ENCODE data around the gene ZNF844. TPM values are rescaled to one million over a fixed set of nuclear protein-coding genes. Genes with fewer than 3 reads are reported as not detected.
"Not testable (repeated sequence)": the region's sequence is repeated elsewhere in the genome, so short reads cannot be mapped to it uniquely, and the experiment has no call there.

The ZNF844 gene
- 14.9 TPM for total RNA-seq
- long read RNA-seq, full-length matches to known transcripts = 3 of 4 reads
- long read RNA-seq, partial matches to known transcripts = 0 of 4 reads
- long read RNA-seq, other reads (novel, unspliced or antisense) = 1 of 4 reads

DNA sequence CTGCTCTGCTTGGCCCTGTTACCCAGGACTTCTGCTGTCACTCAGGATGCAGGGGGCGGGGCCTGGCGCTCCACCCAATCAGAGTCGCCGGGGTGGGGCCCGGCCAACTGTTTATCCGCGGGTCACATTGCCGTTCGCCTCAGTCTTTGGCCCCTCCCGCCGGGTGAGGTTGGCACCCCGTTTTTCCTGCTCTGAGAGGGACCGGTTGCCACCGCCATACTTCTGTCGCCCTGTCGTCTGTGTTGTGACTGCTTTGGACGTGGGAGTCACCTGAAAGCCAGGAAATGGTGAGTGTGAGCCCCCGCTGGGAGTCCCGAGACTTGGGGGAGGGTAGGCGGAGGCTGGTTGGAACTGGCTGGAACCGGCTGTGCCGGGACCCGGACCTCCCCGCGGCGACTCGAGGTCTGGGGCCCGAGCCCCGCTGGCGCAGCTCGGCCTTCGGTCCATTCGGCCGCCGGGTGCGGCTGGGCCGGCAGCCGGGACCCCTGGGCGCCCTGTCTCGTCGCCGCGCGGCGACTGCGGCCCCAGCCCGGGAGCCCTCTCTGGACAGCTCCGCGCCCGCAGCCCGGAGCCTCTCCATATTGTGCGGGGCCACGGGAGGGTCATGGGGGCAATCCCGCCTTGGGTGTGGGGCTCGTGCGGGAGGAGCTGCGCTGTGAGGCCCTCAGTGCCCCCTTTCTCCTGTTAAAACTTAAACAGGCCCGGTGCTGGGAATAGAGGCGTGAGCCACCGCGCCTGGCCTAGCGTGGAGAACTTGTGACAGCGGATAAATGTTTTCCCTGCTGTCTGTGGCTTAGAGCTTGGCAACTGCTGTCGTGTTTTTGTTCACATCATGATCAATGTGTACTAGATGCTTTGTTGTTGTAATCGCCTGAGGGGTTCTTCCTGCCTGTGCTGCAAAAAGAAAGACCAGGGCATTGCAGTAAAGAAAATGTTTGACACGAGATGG lies at the start of gene ZNF844:
TSS of gene ZNF844 (plus strand) at position 142 of the 949 bp plus-strand sequence. CDS start at position 285, 143 bp downstream.
- ATAC-seq = peak; percentile 99
- peak; percentile 99 for DNase-seq
- intact Hi-C loops (cut with micrococcal nuclease) = no loop called here

DNA sequence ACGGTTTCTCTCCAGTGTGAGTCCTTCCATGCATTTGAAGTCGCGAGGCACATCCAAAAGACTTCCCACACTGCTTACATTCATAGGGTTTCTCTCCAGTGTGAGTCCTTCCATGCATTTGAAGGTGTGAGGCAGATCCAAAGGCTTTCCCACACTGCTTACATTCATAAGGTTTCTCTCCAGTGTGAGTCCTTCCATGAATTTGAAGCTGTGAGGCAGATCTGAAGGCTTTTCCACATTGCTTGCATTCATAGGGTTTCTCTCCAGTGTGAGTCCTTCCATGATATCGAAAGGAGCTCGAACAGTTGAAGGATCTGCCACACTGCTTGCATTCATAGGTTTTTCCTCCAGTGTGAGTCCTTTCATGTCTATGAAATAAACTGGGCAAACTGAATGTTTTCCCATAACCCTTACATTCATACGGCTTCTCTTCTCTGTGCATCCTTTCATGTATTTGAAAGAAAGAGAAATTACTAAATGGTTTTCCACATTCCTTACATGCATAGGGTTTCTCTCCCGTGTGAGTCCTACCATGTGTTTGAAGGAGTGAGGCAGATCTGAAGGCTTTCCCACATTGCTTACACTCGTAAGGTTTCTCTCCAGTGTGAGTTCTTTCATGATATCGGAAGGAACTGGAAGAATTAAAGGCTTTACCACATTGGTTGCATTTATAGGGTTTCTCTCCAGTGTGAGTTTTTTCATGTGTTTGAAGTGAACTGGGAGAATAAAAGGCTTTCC lies 49.3 kb upstream of the ZNF844 start:
- no peak for ATAC-seq
- intact Hi-C loops (cut with micrococcal nuclease) = no loop called here

DNA sequence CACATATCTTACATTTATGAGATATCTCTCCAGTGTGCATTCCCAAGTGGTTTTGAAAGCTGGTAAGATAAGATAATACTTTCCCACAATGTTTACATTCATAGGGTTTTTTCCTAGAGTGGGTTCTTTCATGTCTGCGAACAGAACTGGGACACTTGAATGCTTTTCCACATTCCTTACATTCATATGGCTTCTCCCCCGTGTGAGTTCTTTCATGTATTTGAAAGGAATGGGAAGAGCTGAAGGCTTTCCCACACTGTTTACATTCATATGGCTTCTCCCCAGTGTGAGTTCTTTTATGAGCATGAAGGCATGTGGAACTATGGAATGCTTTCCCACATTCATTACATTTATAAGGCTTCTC lies 48.8 kb upstream of the ZNF844 start:
- no peak for ATAC-seq
- intact Hi-C loops (cut with micrococcal nuclease) = no loop called here
- no peak for DNase-seq

More for the DNA sequence above, 49.3 kb upstream of the ZNF844 start:
- no peak for DNase-seq

DNA sequence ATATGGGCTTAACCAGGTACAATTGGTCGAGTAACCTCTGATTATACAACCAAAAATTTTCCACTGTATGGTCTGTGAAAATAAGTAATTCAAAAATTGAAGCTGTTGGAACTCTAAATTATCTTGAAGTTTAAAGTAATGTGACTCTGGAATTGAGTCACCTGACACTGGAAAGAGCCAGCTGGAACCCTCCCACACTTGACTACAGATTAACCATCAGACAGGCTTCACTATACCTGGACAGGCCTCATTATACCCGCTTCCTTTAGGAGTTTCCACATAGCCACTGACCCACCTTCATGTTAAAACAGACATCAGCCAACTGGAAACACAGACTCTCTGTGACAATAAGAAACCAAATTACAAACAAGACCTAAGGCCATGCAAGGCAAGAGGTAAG lies 30.3 kb upstream of the ZNF844 start:
- ATAC-seq (no peak), DNase-seq (no peak)
- intact Hi-C loops (cut with micrococcal nuclease) = no loop called here

GRCh38 chr19:12034620-12035019 lies 29.9 kb upstream of the ZNF844 start:
- ATAC-seq (no peak), DNase-seq (no peak)
- intact Hi-C loops (cut with micrococcal nuclease) = no loop called here

DNA sequence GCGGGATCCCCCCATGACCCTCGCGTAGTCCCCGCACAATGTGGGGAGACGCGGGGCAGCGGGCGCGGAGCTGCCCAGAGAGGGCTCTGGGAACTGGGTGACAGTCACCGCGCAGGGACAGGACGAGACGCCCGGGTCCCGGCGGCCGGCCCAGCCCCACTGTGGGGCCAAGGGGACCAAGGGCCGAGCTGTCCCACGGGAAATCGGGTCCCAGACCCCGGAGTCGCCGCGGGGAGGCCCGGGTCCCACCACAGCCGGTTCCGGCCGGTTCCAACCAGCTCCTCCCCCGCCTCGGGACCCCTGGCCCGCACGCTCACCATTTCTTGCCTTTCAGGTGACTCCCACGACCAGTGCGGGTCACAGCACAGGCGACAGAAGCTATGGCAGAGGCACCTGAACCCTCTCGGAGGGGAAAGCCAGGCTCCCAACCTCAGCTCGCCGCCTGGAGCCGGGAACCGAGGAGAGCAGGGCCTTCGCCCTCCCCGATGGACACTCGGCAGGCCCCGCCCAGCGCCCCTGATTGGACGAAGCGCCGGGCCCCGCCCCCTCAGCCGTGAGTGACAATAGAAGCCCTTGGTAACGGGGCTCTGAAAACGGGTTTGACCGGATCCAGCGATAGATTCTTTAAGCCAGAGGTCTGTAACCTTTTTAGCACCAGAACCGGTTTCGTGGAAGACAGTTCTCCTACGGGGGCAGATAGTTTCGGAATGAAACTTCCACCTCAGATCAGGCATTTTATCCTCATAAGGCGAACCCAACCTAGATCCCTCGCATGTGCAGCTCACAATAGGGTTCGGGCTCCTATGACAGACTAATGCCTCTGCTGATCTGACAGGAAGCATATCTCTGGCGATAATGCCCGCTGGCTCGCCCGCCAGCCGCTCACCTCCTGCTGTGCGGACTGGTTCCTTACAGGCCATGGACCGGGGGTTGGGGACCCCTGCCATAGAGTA lies 29.0 kb upstream of the ZNF844 start, which contains the start of gene ZNF433:
TSS of gene ZNF433 (minus strand) at position 460 of the 953 bp plus-strand sequence. CDS start at position 320, 140 bp downstream.
- intact Hi-C loops (cut with micrococcal nuclease) = no loop called here
- peak; percentile 100 for ATAC-seq

GRCh38 chr19:12042893-12043292 lies 21.6 kb upstream of the ZNF844 start:
- ATAC-seq (no peak), DNase-seq (no peak)
- intact Hi-C loops (cut with micrococcal nuclease) = no loop called here

More for the DNA sequence above, 29.0 kb upstream of the ZNF844 start, which contains the start of gene ZNF433:
- peak; percentile 98 for DNase-seq

GRCh38 chr19:12043752-12044422 lies 20.6 kb upstream of the ZNF844 start:
- intact Hi-C loops (cut with micrococcal nuclease) = no loop called here
- ATAC-seq (no peak), DNase-seq (no peak)

- no peak for ATAC-seq
- intact Hi-C loops (cut with micrococcal nuclease) = no loop called here
- DNase-seq = no peak
Measured at GRCh38 chr19:12047868-12048267, 16.7 kb upstream of the ZNF844 start.

- intact Hi-C loops (cut with micrococcal nuclease) = no loop called here
- ATAC-seq = no peak
- DNase-seq = no peak
Measured at GRCh38 chr19:12052091-12052496, 12.4 kb upstream of the ZNF844 start.

DNA sequence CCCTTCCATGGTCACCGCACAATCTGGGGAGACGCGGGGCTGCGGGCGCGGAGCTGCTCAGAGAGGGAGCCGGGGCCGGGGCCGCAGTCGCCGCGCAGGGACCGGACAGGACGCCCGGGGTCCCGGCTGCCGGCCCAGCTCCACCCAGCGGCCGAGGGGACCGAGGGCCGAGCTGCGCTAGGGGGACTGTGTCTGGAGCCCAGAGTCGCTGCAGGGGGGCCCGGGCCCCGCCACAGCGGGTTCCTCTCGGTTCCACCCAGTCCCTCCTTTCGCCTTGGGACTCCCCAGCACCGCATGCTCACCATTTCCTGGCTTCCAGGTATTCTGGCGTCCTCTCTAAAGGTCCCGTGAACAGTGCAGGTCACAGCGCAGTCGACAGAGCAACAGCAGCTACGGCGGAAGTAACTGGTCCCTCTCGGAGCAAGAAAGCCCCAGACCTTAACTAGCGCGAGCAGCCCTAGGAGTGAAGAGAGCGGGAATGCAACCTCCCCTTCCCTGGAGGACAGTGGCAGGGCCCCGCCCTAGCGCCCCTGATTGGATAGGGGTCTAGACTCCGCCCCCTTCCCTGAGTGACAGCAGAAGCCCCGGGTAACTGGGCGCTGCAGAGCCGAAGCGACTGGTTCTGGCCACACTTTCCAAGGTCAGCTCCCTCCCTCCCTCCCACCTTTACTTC lies 11.9 kb upstream of the ZNF844 start, which contains the start of gene ZNF878:
TSS of gene ZNF878 (minus strand) at position 465 of the 673 bp plus-strand sequence. CDS start at position 305, 160 bp downstream.
- DNase-seq = peak; percentile 93
- intact Hi-C loops (cut with micrococcal nuclease) = no loop called here
- ATAC-seq = peak; percentile 100

DNA sequence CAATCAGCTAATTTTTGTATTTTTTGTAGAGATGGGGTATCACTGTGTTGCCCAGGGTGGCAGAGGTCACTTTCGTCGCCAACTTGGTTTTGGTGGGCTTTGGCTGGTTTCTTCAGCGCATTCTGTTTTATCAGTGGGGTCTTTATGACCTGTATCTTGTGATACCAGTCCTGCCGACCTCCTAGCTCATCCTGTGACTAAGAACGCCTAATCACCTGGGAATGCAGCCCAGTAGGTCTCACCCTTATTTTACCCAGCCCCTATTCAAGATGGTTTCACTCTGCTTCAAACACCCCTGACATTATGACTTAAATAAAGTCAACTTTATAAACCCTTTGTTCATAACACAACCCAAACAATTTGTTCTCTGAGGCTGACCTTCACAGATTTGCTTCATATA lies 8.7 kb upstream of the ZNF844 start:
- no peak for DNase-seq
- intact Hi-C loops (cut with micrococcal nuclease) = no loop called here
- no peak for ATAC-seq

GRCh38 chr19:12075538-12076139 lies 11.1 kb downstream of the ZNF844 start:
- DNase-seq = no peak
- intact Hi-C loops (cut with micrococcal nuclease) = no loop called here
- no peak for ATAC-seq

- intact Hi-C loops (cut with micrococcal nuclease); DNase-seq; ATAC-seq: not testable (repeated sequence)
Measured at GRCh38 chr19:12076331-12076730, 11.8 kb downstream of the ZNF844 start.

GRCh38 chr19:12077375-12077774 lies 12.8 kb downstream of the ZNF844 start:
- no peak for ATAC-seq
- intact Hi-C loops (cut with micrococcal nuclease) = no loop called here
- no peak for DNase-seq

- intact Hi-C loops (cut with micrococcal nuclease); DNase-seq; ATAC-seq: not testable (repeated sequence)
Measured at GRCh38 chr19:12083336-12083735, 18.8 kb downstream of the ZNF844 start.
